ENCODE measurements around the gene DEPDC5.
"Not testable (repeated sequence)": the region's sequence is repeated elsewhere in the genome, so short reads cannot be mapped to it uniquely, and the experiment has no call there.

DEPDC5 gene

GRCh38 chr22:31813898-31814297 is 60.1 kb downstream of the DEPDC5 start:
- not testable (repeated sequence) for DNase-seq (ENCODE audit: low read depth in 2 of 3, low spot score in 1 of 3)

- no peak for DNase-seq (ENCODE audit: low read depth in 2 of 3, low spot score in 1 of 3)
These were observed 61.1 kb downstream of the DEPDC5 start for GRCh38 chr22:31814942-31815341.

GRCh38 chr22:31815383-31815814 is 61.6 kb downstream of the DEPDC5 start:
- DNase-seq (ENCODE audit: low read depth in 2 of 3, low spot score in 1 of 3), result not testable (repeated sequence)

GRCh38 chr22:31816750-31817149 is 62.9 kb downstream of the DEPDC5 start:
- DNase-seq (ENCODE audit: low read depth in 2 of 3, low spot score in 1 of 3), result no peak

GRCh38 chr22:31818481-31819392 is 64.9 kb downstream of the DEPDC5 start:
- peak in 2 of 3 donors; percentile 15 to 29 for DNase-seq (ENCODE audit: low read depth in 2 of 3, low spot score in 1 of 3)

- DNase-seq (ENCODE audit: low read depth in 2 of 3, low spot score in 1 of 3), result no peak
These were observed 66.8 kb downstream of the DEPDC5 start for GRCh38 chr22:31820655-31821054.

GRCh38 chr22:31821572-31821971 is 67.8 kb downstream of the DEPDC5 start:
- DNase-seq (ENCODE audit: low read depth in 2 of 3, low spot score in 1 of 3), result no peak

GRCh38 chr22:31822523-31822922 is 68.7 kb downstream of the DEPDC5 start:
- no peak for DNase-seq (ENCODE audit: low read depth in 2 of 3, low spot score in 1 of 3)

GRCh38 chr22:31825513-31825912 is 71.7 kb downstream of the DEPDC5 start:
- DNase-seq (ENCODE audit: low read depth in 2 of 3, low spot score in 1 of 3), result no peak

- DNase-seq (ENCODE audit: low read depth in 2 of 3, low spot score in 1 of 3), result no peak
These were observed 72.6 kb downstream of the DEPDC5 start for GRCh38 chr22:31826443-31826842.

- DNase-seq (ENCODE audit: low read depth in 2 of 3, low spot score in 1 of 3), result no peak
These were observed 74.9 kb downstream of the DEPDC5 start for GRCh38 chr22:31828739-31829138.

- peak; percentile 33 to 55 (median 50) for DNase-seq (ENCODE audit: low read depth in 2 of 3, low spot score in 1 of 3)
These were observed 75.7 kb downstream of the DEPDC5 start for GRCh38 chr22:31829505-31829904.

- no peak for DNase-seq (ENCODE audit: low read depth in 2 of 3, low spot score in 1 of 3)
These were observed 76.9 kb downstream of the DEPDC5 start for GRCh38 chr22:31830721-31831070.

- DNase-seq (ENCODE audit: low read depth in 2 of 3, low spot score in 1 of 3), result no peak
These were observed 80.1 kb downstream of the DEPDC5 start for GRCh38 chr22:31833930-31834329.

GRCh38 chr22:31836010-31836409 is 82.2 kb downstream of the DEPDC5 start:
- no peak for DNase-seq (ENCODE audit: low read depth in 2 of 3, low spot score in 1 of 3)

GRCh38 chr22:31838917-31839316 is 85.1 kb downstream of the DEPDC5 start:
- no peak for DNase-seq (ENCODE audit: low read depth in 2 of 3, low spot score in 1 of 3)

- DNase-seq (ENCODE audit: low read depth in 2 of 3, low spot score in 1 of 3), result no peak
These were observed 86.2 kb downstream of the DEPDC5 start for GRCh38 chr22:31839986-31840385.

- DNase-seq (ENCODE audit: low read depth in 2 of 3, low spot score in 1 of 3), result no peak
These were observed 86.8 kb downstream of the DEPDC5 start for GRCh38 chr22:31840585-31840984.

GRCh38 chr22:31841078-31841827 is 87.4 kb downstream of the DEPDC5 start:
- no peak for DNase-seq (ENCODE audit: low read depth in 2 of 3, low spot score in 1 of 3)

GRCh38 chr22:31843526-31843925 is 89.7 kb downstream of the DEPDC5 start:
- no peak for DNase-seq (ENCODE audit: low read depth in 2 of 3, low spot score in 1 of 3)

- DNase-seq (ENCODE audit: low read depth in 2 of 3, low spot score in 1 of 3), result no peak
These were observed 91.1 kb downstream of the DEPDC5 start for GRCh38 chr22:31844941-31845340.

All from stimulated activated CD4-positive, alpha-beta T cell treated with anti-CD3 and anti-CD28 coated beads, Interleukin-12 subunit alpha, Interleukin-12 subunit beta, amount 100 ng/mL, for 48 hours (primary cell).